HFF-Myc (cell line): Measurements from ENCODE around the gene NTSR1.
A peak's percentile ranks its signal among the peaks of the same experiment; 100 is the strongest.

ENCODE experiments used
- DNase-seq: peaks from one replicate; pipeline ENCODE4 v3.0.0-alpha.2; 2011; ENCODE audit warnings: low read depth; ENCODE audit errors: extremely low read depth
- H3K4me3 ChIP-seq: replicated peaks from 2 replicates; pipeline ENCODE4 v1.5.1; 2011; ENCODE audit warnings: low read depth, mild to moderate bottlenecking, control low read depth, low read length
- TF ChIP-seq, protein P1 (sequence below): IDR thresholded peaks from 2 replicates; pipeline ENCODE4 v1.5.1; 2012; ENCODE audit warnings: mild to moderate bottlenecking, low read depth, low read length, control low read depth; ENCODE audit errors: missing control alignments

Gene NTSR1

DNA sequence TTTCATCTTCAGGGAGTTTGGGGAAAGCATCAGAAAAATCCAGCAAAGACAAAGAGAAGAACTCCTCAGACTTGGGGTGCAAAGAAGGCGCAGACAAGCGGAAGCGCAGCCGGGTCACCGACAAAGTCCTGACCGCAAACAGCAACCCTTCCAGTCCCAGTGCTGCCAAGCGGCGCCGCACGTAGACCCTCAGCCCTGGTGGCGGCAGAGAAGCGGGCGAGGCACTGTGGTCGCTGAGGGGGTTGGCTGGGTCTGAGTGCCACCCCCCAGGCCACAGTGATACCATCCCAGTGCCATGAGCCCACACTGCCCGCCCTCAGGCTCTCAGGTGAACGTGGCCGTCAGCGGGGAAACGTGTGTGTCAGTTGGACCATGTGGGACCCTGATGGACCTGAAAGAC lies 90.8 kb downstream of the NTSR1 start:
- H3K4me3 ChIP-seq: no peak overlapping the region
- TF ChIP-seq, protein P1, sequence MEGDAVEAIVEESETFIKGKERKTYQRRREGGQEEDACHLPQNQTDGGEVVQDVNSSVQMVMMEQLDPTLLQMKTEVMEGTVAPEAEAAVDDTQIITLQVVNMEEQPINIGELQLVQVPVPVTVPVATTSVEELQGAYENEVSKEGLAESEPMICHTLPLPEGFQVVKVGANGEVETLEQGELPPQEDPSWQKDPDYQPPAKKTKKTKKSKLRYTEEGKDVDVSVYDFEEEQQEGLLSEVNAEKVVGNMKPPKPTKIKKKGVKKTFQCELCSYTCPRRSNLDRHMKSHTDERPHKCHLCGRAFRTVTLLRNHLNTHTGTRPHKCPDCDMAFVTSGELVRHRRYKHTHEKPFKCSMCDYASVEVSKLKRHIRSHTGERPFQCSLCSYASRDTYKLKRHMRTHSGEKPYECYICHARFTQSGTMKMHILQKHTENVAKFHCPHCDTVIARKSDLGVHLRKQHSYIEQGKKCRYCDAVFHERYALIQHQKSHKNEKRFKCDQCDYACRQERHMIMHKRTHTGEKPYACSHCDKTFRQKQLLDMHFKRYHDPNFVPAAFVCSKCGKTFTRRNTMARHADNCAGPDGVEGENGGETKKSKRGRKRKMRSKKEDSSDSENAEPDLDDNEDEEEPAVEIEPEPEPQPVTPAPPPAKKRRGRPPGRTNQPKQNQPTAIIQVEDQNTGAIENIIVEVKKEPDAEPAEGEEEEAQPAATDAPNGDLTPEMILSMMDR: no peak
- no peak for DNase-seq

DNA sequence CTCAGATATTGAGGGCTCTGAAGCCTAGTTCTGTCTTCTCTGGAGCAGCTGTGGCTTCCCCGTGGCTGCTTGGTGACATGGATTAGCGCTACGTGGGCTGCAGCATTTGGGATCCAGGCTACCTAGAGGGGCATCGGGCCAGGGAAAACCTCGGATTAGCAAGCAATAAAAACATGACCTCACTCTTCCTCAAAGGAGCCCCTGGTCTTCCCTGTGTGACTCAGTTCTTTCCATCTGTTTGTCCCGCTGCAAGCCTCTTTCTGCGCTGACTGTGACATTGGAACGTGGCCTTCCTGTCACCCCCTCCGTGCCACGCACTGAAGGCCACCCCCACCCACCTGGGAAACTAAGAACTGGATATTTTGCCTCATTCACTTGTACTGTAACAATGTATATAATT lies 91.2 kb downstream of the NTSR1 start:
- H3K4me3 ChIP-seq: no peak overlapping the region
- TF ChIP-seq, protein P1: no peak
- no peak for DNase-seq

DNA sequence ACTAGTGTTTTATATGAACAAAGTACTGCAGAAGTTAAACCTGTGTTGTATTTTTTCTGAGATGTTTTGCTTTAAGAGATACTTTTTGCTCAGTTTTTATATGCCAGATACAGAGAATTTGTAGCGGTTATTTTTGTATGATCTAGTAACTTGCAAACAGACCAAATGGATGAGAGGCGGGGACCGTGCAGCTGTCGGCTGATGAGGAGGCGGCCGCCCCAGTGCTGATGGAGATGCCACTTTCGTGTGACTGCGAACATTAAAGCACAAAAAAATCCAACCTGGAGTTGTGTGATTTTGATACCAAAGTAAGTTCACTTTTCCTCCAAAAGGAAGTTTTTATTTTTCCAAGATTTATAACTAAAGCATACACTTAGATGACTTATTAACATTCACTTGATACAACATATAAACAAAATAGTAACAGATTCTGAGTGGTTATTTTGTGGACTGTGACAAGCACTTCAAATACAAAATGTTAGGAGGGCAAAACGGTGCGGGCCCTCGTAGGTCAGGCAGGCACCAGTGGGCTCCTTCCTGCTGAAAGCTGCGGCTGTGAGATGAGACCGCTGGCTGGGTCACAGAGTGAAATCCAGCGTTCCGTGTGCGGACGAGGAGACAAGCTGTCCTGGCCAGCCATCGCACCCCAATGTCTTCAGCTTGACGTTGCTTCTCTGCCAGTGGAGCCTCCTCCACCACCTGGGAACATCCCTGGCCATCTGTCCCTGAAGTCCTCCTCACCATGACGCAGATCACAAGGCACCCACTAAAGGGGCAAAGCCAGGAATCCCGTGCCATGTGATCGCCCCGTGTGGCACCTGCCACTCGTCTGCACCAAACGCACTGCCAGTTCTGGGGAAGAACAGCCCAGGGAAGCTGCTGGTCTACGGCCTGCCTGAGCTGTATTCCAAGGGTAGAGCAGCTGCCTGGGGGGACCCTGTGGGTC lies 92.0 kb downstream of the NTSR1 start:
- TF ChIP-seq, protein P1: no peak
- H3K4me3 ChIP-seq: no peak overlapping the region
- no peak for DNase-seq

DNA sequence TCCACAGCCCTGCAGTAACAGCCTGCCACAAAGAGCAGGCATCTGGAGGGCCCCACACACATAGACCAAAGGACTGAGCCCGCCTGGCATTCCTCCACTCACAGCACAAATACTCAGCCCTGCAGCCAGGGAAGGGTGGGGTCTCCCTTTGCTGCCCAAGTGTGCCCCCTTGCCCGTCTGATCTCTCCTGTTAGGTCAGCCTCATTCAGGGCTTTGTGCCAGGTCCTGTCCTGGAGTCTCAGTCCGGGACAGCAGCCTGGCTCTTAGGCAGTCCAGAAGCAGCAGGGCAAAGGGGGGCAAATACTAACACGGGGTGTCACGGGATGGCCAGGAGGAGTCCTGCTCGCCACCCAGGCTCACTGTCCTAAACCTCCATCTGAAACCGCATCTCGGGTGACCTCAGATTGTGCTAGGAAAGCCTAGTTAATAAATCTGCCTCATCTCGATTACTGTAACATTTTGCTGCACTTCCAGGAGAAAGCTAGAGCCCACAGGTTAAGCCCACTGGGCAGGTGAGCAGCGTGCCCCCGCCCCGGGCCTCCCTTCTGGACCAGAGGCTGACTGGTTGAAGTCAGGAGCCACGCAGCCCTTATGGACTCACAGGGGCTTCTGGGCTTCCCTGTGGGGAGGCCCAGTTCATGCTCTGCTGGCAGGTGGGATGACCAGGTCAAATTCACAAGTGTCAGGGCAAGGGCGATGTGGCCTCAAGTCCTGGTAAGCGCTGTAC lies 92.8 kb downstream of the NTSR1 start:
- TF ChIP-seq, protein P1: no peak
- no peak for DNase-seq
- H3K4me3 ChIP-seq: no peak overlapping the region

DNA sequence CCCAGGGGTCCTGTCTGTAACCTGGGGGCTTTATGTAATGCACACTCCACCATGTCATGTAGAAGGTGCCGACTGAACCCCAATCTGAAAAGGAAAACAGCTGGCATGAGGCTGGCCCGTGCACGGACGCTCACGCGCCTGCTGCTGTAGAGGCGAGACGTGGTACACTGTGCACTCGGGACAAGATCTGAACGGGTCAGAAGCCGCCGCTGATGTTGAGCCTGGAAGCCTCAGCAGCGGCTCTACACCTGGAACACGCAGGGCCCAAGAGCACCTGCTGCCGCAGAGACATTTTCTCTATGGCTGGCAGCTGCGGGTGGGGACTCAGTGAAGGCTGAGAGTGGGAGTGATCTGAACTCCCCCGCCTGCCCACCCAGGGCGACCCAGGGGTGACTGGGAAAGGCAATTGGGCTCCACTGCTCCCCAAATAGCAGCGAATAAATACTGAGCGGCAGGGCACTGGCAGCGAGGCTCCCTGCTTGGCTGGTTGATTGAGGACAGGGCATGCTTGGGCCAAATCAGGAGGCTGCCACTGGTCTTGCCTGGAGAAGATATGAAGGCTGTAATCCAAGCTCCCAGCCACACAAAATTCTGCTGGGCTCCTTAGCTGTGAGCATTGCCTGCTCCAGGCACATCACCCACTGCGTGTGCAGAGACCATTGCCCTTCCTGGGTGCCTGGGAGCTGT lies 93.5 kb downstream of the NTSR1 start:
- no peak overlapping the region for H3K4me3 ChIP-seq
- DNase-seq: no peak

DNA sequence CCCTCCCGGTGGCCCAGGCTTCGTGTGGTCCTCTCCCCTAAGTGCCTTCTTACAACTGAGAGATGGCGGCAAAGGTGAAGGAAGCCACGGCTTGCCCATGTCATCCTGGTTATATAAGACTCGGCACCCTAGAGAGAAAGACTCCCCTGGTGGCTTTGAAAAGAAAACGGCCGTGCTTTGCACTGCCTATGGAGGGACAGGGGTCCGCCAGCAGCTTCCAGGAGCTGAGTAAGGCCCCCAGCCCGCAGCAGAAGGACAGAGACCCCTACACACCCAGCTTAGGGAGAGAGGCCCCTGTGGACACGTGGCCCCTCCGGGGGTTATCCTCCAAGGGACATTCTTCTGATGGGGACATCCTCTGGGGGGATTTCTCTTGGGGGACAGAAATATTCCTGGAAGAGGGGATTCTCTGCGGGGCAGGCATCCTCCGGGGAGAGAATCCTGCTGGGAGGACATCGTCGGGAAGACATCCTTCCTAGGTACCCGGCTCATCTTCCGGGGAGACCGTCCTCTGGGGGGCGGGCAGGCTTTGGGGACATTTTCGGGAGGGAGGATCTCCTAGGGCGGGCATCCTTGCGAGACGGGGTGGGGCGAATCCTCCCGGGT lies 95.5 kb downstream of the NTSR1 start:
- TF ChIP-seq, protein P1: peak; percentile 4
- H3K4me3 ChIP-seq: peak overlapping the region; percentile 75
- no peak for DNase-seq

More for the DNA sequence above, 93.5 kb downstream of the NTSR1 start:
- TF ChIP-seq, protein P1: no peak
